Body of pancreas (tissue), 4 donors: Measurements from ENCODE around the gene DEFB124. TPM values are rescaled to one million over a fixed set of nuclear protein-coding genes. Genes with fewer than 3 reads are reported as not detected.
A peak's percentile ranks its signal among the peaks of the same experiment; 100 is the strongest.

ENCODE experiments used
- ATAC-seq: fragments of 150-250 bp; one replicate; pipeline ENCODE4 v1.9.1; 2016
- DNase-seq, 4 donors: peaks; one replicate each; pipeline ENCODE4 v3.0.0-alpha.2; 2019
- H3K27ac ChIP-seq, 4 donors: fragments of 200-600 bp; sonication (generic); 1 replicate in 3 of 4; 2 replicates in 1 of 4; pipeline versions ENCODE4 v1.5.1 to v1.6.1; 2016 to 2019; ENCODE audit warnings: mild to moderate bottlenecking in 1 of 4, mixed read lengths in 1 of 4, moderate library complexity in 1 of 4
- H3K27me3 ChIP-seq, 2 donors: fragments of 200-600 bp; sonication (generic); one replicate each; pipeline ENCODE4 v1.6.0; 2016; ENCODE audit warnings: mild to moderate bottlenecking in 1 of 2
- H3K36me3 ChIP-seq, 2 donors: fragments of 200-600 bp; sonication (generic); replicated peaks in 1 of 2; 2 replicates each; pipeline ENCODE4 v1.5.1; 2016; ENCODE audit warnings: low read depth in 2 of 2; ENCODE audit not compliant: insufficient read depth in 1 of 2
- H3K4me1 ChIP-seq: fragments of 200-600 bp; sonication (generic); one replicate; pipeline ENCODE4 v1.6.0; 2016
- H3K4me3 ChIP-seq, 2 donors: fragments of 200-600 bp; sonication (generic); 1 replicate in 1 of 2; 2 replicates in 1 of 2; pipeline ENCODE4 v1.5.1; 2016 to 2019
- H3K9me3 ChIP-seq, 3 donors: fragments of 200-600 bp; sonication (generic); 1 replicate in 2 of 3; 2 replicates in 1 of 3; pipeline ENCODE4 v1.5.1; 2016
- CTCF ChIP-seq, 7 experiments: fragments of 450-650 bp in 4 of 7; fragments of 200-600 bp in 3 of 7; sonication (generic) in 3 of 7; IDR thresholded peaks; one replicate each; pipeline ENCODE4 v1.5.1; 2016 to 2019; ENCODE audit warnings: antibody characterized with exemption in 7 of 7
- POLR2A ChIP-seq, 3 donors: fragments of 450-650 bp; IDR thresholded peaks; one replicate each; pipeline ENCODE4 v1.6.1; 2016; ENCODE audit warnings: antibody characterized with exemption in 3 of 3, mild to moderate bottlenecking in 2 of 3
- WGBS, 2 donors: methylation state at CpG; one replicate each; pipeline ENCODE4 v1.1.5; 2017; 5-methylcytosine and 5-hydroxymethylcytosine counted together
- intact Hi-C: fragments of 100-400 bp; cut with DNase I; formaldehyde crosslinking; loops from one replicate; pipeline ENCODE4 v1.15.1; 2023
- total RNA-seq, 2 donors: library from RNA; depleted of rRNA; stranded (reverse); fragments of >200 nt; gene quantifications; one replicate each; pipeline ENCODE4 v1.1.0, GENCODE V29; 2016

The DEFB124 gene
- total RNA-seq, 2 donors from 2014 or later, result not detected

DNA sequence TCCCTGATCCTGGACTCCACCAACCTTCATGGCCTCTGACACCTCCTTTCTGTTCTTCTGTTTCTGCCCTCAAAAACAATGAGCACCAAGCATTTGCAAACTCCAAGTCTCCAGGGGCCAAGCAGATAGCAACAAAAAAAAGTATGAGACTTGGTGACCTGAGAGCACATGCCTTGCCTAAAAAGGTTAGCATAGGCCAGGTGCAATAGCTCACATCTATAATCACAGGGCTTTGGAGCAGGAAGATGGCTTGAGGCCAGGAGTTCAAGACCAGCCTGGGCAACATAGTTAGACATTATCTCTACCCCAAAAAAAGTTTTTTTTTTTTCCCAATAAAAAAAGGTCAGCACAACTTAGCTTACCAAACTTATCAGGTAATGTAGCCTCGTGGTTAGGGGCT, 25.6 kb upstream of the DEFB124 start:
- ATAC-seq (no peak), DNase-seq (no peak)
- WGBS, 2 donors, result 17 to 42% methylated on average over 1 of the region's 1 CpG
- peaks cover 10% of the 10 kb centered on the region for H3K4me1 ChIP-seq
- H3K9me3 ChIP-seq, result no peaks in the 10 kb centered on the region
- no peak overlapping the region for H3K4me3 ChIP-seq
- no peaks in the 10 kb centered on the region for H3K27me3 ChIP-seq
- intact Hi-C loops, result no loop called here
- TF ChIP-seq CTCF (IDR thresholded peaks at IDR 0.05) (no peak), POLR2A (IDR thresholded peaks at IDR 0.05) (no peak)
- H3K27ac ChIP-seq, result no peak overlapping the region
- no peaks in the 10 kb centered on the region for H3K36me3 ChIP-seq

DNA sequence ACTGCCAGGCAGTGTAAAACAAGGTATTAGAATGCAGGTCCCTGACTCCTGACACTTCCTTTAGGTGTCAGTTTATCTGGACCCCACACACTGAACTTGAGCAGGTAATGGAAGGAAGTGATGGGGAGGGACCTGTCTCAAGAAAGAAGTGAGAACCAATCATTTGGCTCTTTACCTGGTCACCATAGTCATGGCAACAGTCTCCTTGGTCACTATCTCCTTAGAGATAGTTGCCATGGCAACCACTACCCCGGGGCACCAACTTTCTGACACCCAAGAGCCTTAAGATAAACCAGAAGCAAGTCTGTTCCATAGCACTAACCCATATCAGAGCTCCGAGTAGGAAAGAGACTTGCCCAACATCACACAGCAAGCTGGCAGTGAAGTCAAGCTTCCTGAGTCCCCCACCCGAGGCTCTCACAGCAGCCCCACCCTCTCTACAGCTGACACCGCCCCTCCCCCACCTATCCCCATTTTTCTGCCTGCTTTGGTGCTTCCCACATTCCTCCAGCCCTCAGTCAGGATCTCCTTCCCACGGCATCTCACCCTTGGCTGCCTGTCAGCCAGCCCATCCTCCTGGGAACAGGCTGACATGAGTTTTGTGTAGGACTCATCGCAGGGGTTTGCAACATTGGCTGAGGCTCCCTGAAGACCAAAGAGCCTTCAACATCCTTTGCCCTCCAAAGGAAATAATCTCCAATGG, 23.1 kb upstream of the DEFB124 start:
- Histone ChIP-seq H3K27ac (no peak overlapping the region), H3K4me1 (peaks cover 10% of the 10 kb centered on the region), H3K4me3 (no peak overlapping the region), H3K36me3 (no peaks in the 10 kb centered on the region), H3K9me3 (no peaks in the 10 kb centered on the region), H3K27me3 (no peaks in the 10 kb centered on the region)
- TF ChIP-seq POLR2A (IDR thresholded peaks at IDR 0.05), result no peak
- TF ChIP-seq CTCF (IDR thresholded peaks at IDR 0.05), result no peak
- intact Hi-C loops, result no loop called here
- ATAC-seq (no peak), DNase-seq (peak in 1 of 4 donors; percentile 13)
- 26 to 31% methylated on average over 6 of the region's 6 CpGs for WGBS, 2 donors

- Histone ChIP-seq H3K4me3 (no peak overlapping the region), H3K9me3 (no peaks in the 10 kb centered on the region), H3K27ac (no peak overlapping the region), H3K27me3 (no peaks in the 10 kb centered on the region), H3K36me3 (no peaks in the 10 kb centered on the region), H3K4me1 (peaks cover 10% of the 10 kb centered on the region)
- intact Hi-C loops, result no loop called here
- TF ChIP-seq POLR2A (IDR thresholded peaks at IDR 0.05) (no peak), CTCF (IDR thresholded peaks at IDR 0.05) (no peak)
- DNase-seq (peak; percentile 23 to 47 (median 28)), ATAC-seq (peak; percentile 35)
- 35 to 44% methylated on average over 13 to 15 of the region's 15 CpGs for WGBS, 2 donors
These were observed 21.9 kb upstream of the DEFB124 start for GRCh38 chr20:31496761-31497295.

DNA sequence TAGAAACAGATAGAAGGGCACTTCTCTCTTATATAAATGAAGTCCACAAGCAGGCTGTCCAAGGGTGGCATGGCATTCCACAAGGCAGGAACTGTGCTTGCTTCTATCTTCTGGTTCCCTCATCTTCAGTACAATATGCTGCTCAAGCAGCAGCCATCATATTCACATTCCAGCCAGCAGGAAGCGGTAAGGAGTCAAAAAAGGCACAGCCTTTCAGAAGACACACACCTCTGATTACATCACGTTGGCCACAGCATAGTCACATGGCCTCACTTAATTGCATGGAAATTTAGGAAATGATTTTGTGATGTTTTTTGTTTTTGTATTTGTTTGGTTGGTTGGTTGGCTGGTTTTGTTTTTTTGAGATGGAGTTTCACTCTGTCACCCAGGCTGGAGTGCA, 19.2 kb upstream of the DEFB124 start:
- Histone ChIP-seq H3K9me3 (no peaks in the 10 kb centered on the region), H3K27ac (no peak overlapping the region), H3K36me3 (no peaks in the 10 kb centered on the region), H3K27me3 (no peaks in the 10 kb centered on the region), H3K4me3 (no peak overlapping the region), H3K4me1 (peaks cover 10% of the 10 kb centered on the region)
- DNase-seq (peak in 1 of 4 donors; percentile 33), ATAC-seq (no peak)
- WGBS, 2 donors, result 37 to 50% methylated on average over 2 of the region's 2 CpGs
- TF ChIP-seq POLR2A (IDR thresholded peaks at IDR 0.05) (no peak), CTCF (IDR thresholded peaks at IDR 0.05) (peak in 3 of 7 experiments; percentile 23 to 26 (median 23))
- intact Hi-C loops, result no loop called here

- ATAC-seq (no peak), DNase-seq (no peak)
- Histone ChIP-seq H3K27me3 (no peaks in the 10 kb centered on the region), H3K9me3 (no peaks in the 10 kb centered on the region), H3K36me3 (no peaks in the 10 kb centered on the region), H3K4me1 (peaks cover 4% of the 10 kb centered on the region), H3K27ac (no peak overlapping the region), H3K4me3 (no peak overlapping the region)
- 86 to 90% methylated on average over 3 of the region's 3 CpGs for WGBS, 2 donors
- TF ChIP-seq POLR2A (IDR thresholded peaks at IDR 0.05), result no peak
- TF ChIP-seq CTCF (IDR thresholded peaks at IDR 0.05), result no peak
- intact Hi-C loops, result no loop called here
These were observed 15.8 kb upstream of the DEFB124 start for GRCh38 chr20:31490752-31491151.
